H4 (cell line): Measurements from ENCODE around the gene GRID1. TPM values are rescaled to one million over a fixed set of nuclear protein-coding genes. Genes with fewer than 3 reads are reported as not detected.

Source experiments
- DNase-seq: peaks from one replicate; pipeline ENCODE4 v3.0.0-alpha.2; 2015; ENCODE audit warnings: low spot score
- total RNA-seq: library from RNA; depleted of rRNA; stranded (reverse); fragments of >200 nt; shearing (Covaris generic); gene quantifications from 2 replicates; pipeline ENCODE4 v1.2.3, GENCODE V29; 2014

The GRID1 gene
- total RNA-seq, 1 experiment from 2014 or later, result 2.4 TPM

- no peak for DNase-seq
These were observed 709.0 kb downstream of the GRID1 start for GRCh38 chr10:85657476-85658113.

- no peak for DNase-seq
These were observed 711.2 kb downstream of the GRID1 start for GRCh38 chr10:85655411-85655810.

- DNase-seq, result no peak
These were observed 715.1 kb downstream of the GRID1 start for GRCh38 chr10:85651497-85651882.

GRCh38 chr10:85650791-85651496 lies 715.7 kb downstream of the GRID1 start:
- DNase-seq, result no peak

- DNase-seq, result no peak
These were observed 717.1 kb downstream of the GRID1 start for GRCh38 chr10:85649461-85649860.

- DNase-seq, result peak; percentile 19
These were observed 718.3 kb downstream of the GRID1 start for GRCh38 chr10:85648279-85648754.

- no peak for DNase-seq
These were observed 718.9 kb downstream of the GRID1 start for GRCh38 chr10:85647741-85648140.

- peak; percentile 71 for DNase-seq
These were observed 720.5 kb downstream of the GRID1 start for GRCh38 chr10:85645926-85646711.

GRCh38 chr10:85645053-85645452 lies 721.5 kb downstream of the GRID1 start:
- DNase-seq, result no peak

GRCh38 chr10:85643845-85644525 lies 722.6 kb downstream of the GRID1 start:
- peak; percentile 54 for DNase-seq

GRCh38 chr10:85643171-85643844 lies 723.3 kb downstream of the GRID1 start:
- DNase-seq, result no peak

- DNase-seq, result peak; percentile 81
These were observed 724.0 kb downstream of the GRID1 start for GRCh38 chr10:85642421-85643170.

GRCh38 chr10:85642082-85642420 lies 724.5 kb downstream of the GRID1 start:
- DNase-seq, result peak; percentile 71

- peak; percentile 68 for DNase-seq
These were observed 725.1 kb downstream of the GRID1 start for GRCh38 chr10:85641479-85642009.

- no peak for DNase-seq
These were observed 727.8 kb downstream of the GRID1 start for GRCh38 chr10:85638797-85639196.

GRCh38 chr10:85635650-85636049 lies 730.9 kb downstream of the GRID1 start:
- DNase-seq, result no peak

- DNase-seq, result no peak
These were observed 742.1 kb downstream of the GRID1 start for GRCh38 chr10:85624511-85624910.

- no peak for DNase-seq
These were observed 742.8 kb downstream of the GRID1 start for GRCh38 chr10:85623758-85624157.

- DNase-seq, result no peak
These were observed 743.3 kb downstream of the GRID1 start for GRCh38 chr10:85623342-85623741.

- no peak for DNase-seq
These were observed 744.2 kb downstream of the GRID1 start for GRCh38 chr10:85622425-85622824.

GRCh38 chr10:85621562-85621961 lies 745.0 kb downstream of the GRID1 start:
- no peak for DNase-seq
